GM18867 (cell line): Measurements from ENCODE around the gene TBC1D22A.
"Not testable (repeated sequence)": the region's sequence is repeated elsewhere in the genome, so short reads cannot be mapped to it uniquely, and the experiment has no call there.

ENCODE experiments used
- ATAC-seq: cut with Tn5 transposase; IDR thresholded peaks from one replicate; pipeline ENCODE4 v1.9.1; 2021; ENCODE audit warnings: mild to moderate bottlenecking, moderate library complexity; ENCODE audit not compliant: unreplicated experiment

TBC1D22A gene

DNA sequence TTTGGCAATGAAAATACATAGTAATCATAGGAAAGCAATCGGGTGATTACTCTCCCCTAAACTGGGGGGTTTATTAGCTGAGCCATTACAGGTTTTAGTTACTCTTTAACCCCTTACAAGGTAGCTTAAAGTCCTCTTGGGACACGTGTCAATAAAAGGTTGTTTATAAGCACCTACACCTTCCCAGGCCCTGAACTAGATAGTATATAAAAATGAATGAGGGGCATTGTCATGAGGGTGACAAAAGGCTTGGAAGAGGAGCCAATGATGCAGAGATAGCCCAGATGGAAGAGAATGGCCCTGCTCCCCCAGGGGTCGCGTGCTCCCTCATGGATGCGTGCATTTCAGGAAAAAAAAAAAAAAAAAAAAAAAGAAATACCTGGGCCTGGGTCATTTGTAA lies 276.9 kb downstream of the TBC1D22A start:
- ATAC-seq: no peak

DNA sequence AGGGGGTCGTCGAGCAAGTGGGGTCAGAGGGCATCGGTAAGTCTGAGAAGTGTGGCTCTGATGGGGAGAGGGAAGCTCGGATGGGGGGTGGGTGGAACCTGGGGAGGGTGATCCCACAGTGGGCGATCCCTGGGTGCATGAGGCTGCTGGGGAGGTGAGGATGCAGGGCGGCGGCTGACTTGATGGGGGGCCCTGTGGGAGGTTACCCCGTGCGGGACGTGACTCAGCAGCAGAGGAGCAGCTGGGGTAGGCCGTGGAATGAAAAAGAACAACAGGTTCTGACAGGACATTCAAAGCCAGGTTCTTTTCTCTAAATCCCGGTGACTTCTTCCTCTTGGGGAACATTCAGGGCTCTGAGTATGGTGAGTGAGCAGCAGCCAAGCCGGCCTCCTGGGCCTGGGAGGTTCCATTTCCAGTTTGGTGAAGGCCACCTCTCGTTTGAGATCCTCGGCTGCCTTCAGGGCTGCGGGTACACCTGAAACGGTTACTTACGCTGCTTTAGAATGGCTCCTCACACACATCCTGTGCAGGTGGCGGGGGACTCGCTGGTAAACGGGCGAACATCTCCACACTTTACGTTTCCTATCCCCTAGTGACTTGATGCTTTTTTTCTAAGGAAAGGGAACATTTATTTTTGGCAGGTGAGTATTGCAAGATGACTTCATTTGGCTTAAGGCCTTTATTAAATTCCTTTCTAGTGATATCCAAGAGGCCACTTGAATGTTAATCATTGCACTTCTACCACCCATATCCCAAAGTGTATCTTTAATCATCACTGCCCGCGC lies 278.2 kb downstream of the TBC1D22A start:
- ATAC-seq: no peak

- no peak for ATAC-seq
Observed at GRCh38 chr22:47041271-47042115, 279.0 kb downstream of the TBC1D22A start.

GRCh38 chr22:47042116-47042825 lies 279.8 kb downstream of the TBC1D22A start:
- no peak for ATAC-seq

DNA sequence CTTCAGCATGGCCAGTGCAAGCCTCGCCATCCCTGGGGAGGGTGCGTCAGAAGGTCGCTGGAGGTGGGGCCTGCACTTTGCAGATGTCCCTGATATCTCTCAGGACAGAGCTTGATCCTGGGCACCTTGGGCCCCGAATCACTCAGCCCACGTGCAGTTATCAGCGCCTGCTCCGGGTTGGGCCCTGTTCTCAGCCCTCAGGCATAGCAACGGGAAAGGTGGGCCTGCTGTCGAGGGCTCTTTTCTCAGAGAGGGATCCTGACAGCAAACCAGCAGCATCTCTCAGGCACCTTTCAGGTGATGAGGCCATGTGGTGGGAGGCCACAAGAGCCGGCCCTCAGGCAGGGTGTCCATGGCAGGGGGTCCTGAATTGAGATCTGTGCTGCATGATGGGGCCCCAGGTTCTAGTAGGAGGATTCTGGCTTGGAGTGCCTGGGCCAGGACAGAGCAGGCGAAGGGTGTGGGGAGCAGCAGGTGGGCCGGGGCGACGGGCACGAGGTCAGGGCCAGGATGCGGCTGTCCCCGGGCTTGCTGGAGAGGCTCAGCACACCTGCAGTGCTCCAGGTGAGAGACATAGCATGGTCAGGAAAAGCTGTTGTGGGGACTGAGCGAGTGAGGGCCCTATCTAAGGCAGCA lies 280.5 kb downstream of the TBC1D22A start:
- ATAC-seq: no peak

GRCh38 chr22:47043835-47044721 lies 281.6 kb downstream of the TBC1D22A start:
- no peak for ATAC-seq

- no peak for ATAC-seq
Observed at GRCh38 chr22:47044722-47045535, 282.5 kb downstream of the TBC1D22A start.

- no peak for ATAC-seq
Observed at GRCh38 chr22:47045691-47046410, 283.4 kb downstream of the TBC1D22A start.

- ATAC-seq: no peak
Observed at GRCh38 chr22:47046411-47047065, 284.1 kb downstream of the TBC1D22A start.

DNA sequence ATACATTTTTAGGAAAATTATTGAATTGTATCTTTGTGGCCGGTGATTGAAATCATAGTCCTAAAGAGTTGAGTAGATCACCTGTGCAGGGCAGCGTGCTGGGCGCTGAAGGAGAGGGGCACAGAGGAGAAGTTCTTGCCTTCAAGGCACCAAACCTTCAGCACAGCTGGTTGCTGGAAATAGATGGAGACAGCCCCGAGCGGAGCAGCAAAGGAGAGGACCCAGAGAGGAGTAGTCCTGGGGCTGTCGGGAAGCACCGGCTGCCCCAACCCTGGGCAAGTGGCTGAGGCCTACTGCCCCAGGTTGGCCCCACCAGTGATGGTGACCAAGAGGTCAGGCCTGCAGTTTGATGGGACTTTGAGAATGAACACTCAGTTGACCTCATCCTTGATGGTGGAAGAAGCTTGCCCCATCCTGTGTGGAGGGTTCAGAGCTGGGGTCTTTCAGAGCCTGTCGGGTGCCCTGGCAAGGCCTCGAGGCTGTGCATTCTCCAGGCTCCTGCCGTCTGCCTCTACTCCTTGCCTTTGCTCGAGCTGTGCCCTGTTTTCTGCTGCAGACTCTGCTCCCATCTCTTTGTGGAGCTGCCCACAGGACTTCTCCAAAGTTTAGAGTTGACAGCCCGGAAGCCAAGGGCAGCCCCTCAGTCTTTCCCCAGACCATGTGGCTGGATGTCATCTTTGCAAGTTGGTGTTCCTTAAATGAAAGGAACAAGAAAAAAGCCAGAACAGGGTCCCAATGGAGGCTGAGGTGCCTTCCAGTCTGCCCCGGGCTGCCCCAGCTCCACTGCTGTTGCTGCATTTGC lies 285.1 kb downstream of the TBC1D22A start:
- no peak for ATAC-seq

- ATAC-seq: no peak
Observed at GRCh38 chr22:47048123-47049077, 285.9 kb downstream of the TBC1D22A start.

- no peak for ATAC-seq
Observed at GRCh38 chr22:47049078-47049624, 286.7 kb downstream of the TBC1D22A start.

GRCh38 chr22:47049736-47050400 lies 287.4 kb downstream of the TBC1D22A start:
- ATAC-seq: not testable (repeated sequence)

GRCh38 chr22:47050401-47051051 lies 288.1 kb downstream of the TBC1D22A start:
- ATAC-seq: no peak
